T-helper 2 cell treated with Interferon-gamma antibody and Interleukin-4, amounts not matched to agents 5 μg/mL and 100 μg/mL, for 36 hours (primary cell): Measurements from ENCODE around the gene BMPER.

Experiments used
- DNase-seq: peaks from one replicate; pipeline ENCODE4 v3.0.0; 2021; ENCODE audit warnings: low spot score
- H3K27ac Mint-ChIP-seq: one replicate; pipeline ENCODE4 v1.8.0; 2021; ENCODE audit warnings: mild to moderate bottlenecking, mixed read lengths
- H3K27me3 Mint-ChIP-seq: one replicate; pipeline ENCODE4 v1.8.0; 2021; ENCODE audit warnings: low read depth, mixed read lengths
- H3K36me3 Mint-ChIP-seq: one replicate; pipeline ENCODE4 v1.8.0; 2021; ENCODE audit warnings: low read depth, mixed read lengths
- H3K4me1 Mint-ChIP-seq: one replicate; pipeline ENCODE4 v1.8.0; 2021; ENCODE audit warnings: low read depth, mixed read lengths
- H3K4me3 Mint-ChIP-seq: one replicate; pipeline ENCODE4 v1.8.0; 2022; ENCODE audit warnings: mild to moderate bottlenecking, moderate library complexity, mixed read lengths
- H3K9me3 Mint-ChIP-seq: one replicate; pipeline ENCODE4 v1.8.0; 2021; ENCODE audit warnings: mixed read lengths

Gene BMPER

DNA sequence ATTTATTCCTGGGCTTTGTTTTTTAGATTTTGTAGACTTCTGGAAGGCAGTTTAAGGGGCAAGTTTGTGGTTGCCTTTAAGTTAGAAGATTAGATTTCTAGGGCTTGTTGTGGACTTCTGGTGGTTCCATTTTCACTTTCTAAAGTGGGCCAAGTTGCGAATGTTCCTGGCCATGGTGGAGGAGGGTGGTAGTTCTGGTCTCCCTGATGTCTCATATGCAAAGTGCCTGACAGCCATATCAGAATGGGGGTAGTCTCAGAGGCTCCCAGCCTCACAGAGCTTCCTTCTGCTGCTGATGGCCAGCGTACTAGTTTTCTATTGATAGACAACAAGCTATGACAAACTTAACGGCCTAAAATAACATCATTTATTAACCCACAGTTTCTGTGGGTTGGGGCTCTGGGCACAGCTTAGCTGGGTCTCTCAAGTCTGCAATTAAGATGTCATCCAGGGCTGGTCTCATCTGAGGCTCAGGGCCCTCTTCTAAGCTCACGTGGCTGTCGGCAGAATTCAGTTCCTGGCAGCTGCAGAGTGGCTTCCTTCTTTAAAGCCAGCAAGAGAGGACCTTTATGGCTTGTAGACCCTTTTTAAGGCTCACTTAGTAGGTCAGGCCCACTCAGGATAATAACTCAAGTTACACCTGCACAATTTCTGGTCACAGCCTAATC, 44.8 kb downstream of the BMPER start:
- Mint-ChIP-seq H3K4me3 (no peak overlapping the region), H3K4me1 (no peaks in the 10 kb centered on the region), H3K9me3 (no peaks in the 10 kb centered on the region), H3K36me3 (no peaks in the 10 kb centered on the region), H3K27ac (no peak overlapping the region), H3K27me3 (no peaks in the 10 kb centered on the region)
- no peak for DNase-seq

DNA sequence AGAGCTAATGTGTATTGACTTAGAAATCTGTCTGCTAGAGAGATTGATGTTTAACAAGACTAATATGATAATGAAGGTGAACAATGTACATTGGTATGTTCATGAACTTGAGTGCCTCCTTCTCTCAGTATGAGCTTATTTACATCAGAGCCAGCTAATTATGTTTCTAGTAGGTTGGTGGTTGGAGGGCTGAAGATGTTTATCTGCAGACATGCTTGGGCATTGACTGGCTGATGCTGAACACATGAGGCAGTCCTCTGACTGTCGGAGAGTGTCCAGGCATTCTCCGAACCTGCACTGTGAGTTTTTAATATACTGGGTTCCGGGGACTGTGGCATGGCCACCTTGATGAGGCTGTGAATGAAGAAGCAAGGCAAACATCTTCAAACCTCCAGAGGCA, 47.5 kb downstream of the BMPER start:
- no peak for DNase-seq
- no peak overlapping the region for H3K4me3 Mint-ChIP-seq

DNA sequence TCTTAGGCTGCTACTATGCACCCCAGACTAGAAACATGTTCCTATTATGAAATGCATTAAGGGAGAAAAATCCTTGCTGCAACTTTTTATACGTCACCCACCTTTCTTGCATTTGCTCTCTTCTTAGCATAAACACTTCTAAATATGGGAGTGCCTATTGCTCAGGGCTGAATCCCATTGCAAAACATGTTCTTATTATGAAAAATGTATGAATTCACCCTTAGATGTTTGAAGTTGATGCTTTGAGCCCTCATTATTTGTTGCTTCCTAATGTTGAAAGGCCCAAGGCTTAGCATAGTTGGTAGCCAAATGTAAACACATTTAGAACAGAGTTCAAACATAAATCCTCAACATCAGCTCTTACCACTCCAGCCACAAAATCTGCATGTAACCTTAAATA, 52.8 kb downstream of the BMPER start:
- Mint-ChIP-seq H3K27ac (no peak overlapping the region), H3K4me1 (no peaks in the 10 kb centered on the region)

More for the DNA sequence above, 47.5 kb downstream of the BMPER start:
- H3K4me1 Mint-ChIP-seq = no peaks in the 10 kb centered on the region
- no peaks in the 10 kb centered on the region for H3K27me3 Mint-ChIP-seq
- H3K9me3 Mint-ChIP-seq = no peaks in the 10 kb centered on the region
- H3K36me3 Mint-ChIP-seq = no peaks in the 10 kb centered on the region
- no peak overlapping the region for H3K27ac Mint-ChIP-seq

DNA sequence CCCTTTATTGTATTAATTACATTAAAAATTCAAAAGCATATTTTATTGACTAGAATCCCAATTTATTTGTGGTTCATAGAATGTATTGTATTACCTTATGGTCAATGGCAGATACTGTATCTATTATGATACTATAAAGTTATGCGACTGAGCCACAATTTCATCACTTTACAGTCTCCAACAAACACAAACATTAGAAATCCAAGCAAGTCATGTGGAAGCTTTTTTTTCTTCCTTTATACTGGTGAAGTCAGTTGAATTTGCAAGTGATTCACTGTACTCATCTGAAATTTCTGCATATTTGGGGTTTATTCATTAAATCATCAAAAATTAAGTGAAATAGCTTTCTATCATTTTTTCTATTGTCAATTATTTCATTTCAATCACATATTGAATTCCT, 54.3 kb downstream of the BMPER start:
- Mint-ChIP-seq H3K9me3 (no peaks in the 10 kb centered on the region), H3K36me3 (no peaks in the 10 kb centered on the region), H3K4me1 (no peaks in the 10 kb centered on the region), H3K27ac (no peak overlapping the region), H3K27me3 (no peaks in the 10 kb centered on the region), H3K4me3 (no peak overlapping the region)
- no peak for DNase-seq

More for the DNA sequence above, 52.8 kb downstream of the BMPER start:
- Mint-ChIP-seq H3K4me3 (no peak overlapping the region), H3K36me3 (no peaks in the 10 kb centered on the region), H3K9me3 (no peaks in the 10 kb centered on the region), H3K27me3 (no peaks in the 10 kb centered on the region)
- DNase-seq = no peak

DNA sequence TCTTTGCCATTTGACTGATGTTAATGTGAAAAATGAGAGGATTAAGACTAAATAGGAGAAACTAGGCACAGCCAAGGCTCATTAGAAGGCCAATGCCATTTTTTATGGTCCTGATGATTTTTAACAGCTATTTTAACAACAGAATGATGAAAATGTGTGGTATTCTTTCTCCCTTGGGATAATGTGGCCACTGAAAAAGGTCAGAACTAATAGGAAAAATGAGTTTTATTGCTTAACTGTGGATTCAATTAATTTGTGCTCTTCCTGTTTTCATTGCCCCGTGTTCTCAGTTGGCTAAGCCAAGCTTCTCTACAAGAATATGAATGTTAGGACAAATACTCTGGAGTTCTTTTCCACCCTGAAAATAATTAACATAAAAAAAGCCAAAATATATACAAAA, 56.6 kb downstream of the BMPER start:
- Mint-ChIP-seq H3K36me3 (no peaks in the 10 kb centered on the region), H3K4me3 (no peak overlapping the region), H3K4me1 (no peaks in the 10 kb centered on the region), H3K9me3 (no peaks in the 10 kb centered on the region), H3K27me3 (no peaks in the 10 kb centered on the region), H3K27ac (no peak overlapping the region)
- DNase-seq = no peak

DNA sequence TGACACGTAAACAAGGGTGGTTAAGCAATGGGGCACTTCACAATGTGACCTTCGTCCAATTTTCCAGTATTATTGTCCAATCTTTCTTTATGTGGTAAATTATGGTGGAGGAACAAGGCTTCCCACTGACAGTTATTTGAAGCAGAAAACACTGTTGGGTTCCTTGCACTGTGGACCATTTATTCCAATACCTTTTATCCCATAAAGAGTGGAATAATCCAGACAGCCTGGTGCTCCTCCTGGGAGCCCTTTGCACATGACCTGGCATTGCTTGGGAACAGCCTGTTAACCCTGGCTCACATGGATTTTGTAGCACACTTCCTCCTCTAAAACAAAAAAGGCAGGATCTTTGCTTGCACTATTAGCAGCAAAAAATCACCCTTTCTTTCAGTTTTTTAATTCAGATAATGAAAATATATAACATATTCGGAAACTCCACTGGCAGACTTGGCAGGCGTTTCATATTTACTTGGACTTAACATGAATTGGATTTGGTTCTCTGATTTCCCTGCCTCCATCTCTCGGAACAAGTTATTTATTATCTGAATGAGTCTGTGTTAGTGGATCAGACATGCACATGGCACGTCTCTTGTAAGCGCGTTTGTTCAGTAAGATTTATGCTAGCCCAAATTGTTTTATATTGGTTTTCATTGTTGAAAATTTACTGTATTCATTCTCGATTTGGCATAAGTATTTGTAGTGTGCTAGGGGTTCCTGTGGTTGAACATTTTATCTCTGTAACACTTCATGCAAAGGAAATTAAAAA, 59.3 kb downstream of the BMPER start:
- H3K27me3 Mint-ChIP-seq = no peaks in the 10 kb centered on the region
- no peak overlapping the region for H3K4me3 Mint-ChIP-seq
- no peaks in the 10 kb centered on the region for H3K4me1 Mint-ChIP-seq
- H3K9me3 Mint-ChIP-seq = no peaks in the 10 kb centered on the region
- no peak for DNase-seq
- H3K27ac Mint-ChIP-seq = no peak overlapping the region
- H3K36me3 Mint-ChIP-seq = no peaks in the 10 kb centered on the region

DNA sequence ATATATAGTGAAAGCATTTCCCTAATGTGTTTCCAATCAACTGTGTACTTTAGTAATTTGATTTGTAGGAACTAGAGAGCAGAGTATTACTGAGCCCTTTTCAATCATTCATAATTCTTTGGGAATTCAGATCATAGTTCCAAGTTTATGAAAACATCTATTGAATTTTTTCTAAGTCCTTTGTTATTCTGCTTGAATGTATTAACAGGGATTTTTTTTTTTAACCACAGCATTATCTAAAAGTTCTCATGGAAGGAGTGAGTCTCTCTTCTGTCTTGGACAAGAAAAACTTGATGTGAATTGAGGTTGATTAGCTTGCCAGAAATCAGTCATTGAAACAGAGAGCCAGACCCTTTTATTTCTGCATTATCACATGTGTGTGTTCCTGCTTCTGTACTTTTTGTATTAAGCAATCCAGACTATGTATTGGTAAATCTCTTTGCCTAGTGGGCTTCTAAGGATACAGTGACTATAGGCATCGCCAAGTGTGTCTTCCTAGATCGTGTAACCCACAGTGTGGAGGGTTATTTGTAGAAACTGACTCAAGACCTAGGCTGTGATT, 59.9 kb downstream of the BMPER start:
- no peaks in the 10 kb centered on the region for H3K9me3 Mint-ChIP-seq
- no peak overlapping the region for H3K27ac Mint-ChIP-seq
- DNase-seq = no peak
- H3K27me3 Mint-ChIP-seq = no peaks in the 10 kb centered on the region
- H3K4me3 Mint-ChIP-seq = no peak overlapping the region
- H3K4me1 Mint-ChIP-seq = no peaks in the 10 kb centered on the region
- no peaks in the 10 kb centered on the region for H3K36me3 Mint-ChIP-seq

DNA sequence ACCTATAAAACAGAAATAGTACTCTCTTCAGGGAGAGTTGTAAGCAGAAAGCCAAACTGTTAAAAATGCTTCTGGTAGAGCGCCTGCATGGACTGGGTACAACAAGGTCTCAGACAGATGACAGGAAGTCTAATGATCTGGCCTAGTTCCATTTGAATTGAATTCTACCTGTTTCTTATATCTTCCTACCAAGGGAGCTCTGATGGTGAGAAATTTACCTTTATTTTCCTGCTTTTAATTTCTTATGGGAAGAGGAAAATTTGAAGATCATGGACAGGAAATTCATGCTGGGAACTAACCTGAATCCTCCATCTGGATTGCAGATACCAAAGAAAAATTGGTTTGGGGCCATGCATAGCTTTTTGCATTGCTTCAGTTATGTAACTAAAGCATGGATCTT, 63.3 kb downstream of the BMPER start:
- no peak for DNase-seq
- Mint-ChIP-seq H3K4me1 (no peaks in the 10 kb centered on the region), H3K27me3 (no peaks in the 10 kb centered on the region), H3K9me3 (no peaks in the 10 kb centered on the region), H3K36me3 (no peaks in the 10 kb centered on the region), H3K4me3 (no peak overlapping the region), H3K27ac (no peak overlapping the region)

DNA sequence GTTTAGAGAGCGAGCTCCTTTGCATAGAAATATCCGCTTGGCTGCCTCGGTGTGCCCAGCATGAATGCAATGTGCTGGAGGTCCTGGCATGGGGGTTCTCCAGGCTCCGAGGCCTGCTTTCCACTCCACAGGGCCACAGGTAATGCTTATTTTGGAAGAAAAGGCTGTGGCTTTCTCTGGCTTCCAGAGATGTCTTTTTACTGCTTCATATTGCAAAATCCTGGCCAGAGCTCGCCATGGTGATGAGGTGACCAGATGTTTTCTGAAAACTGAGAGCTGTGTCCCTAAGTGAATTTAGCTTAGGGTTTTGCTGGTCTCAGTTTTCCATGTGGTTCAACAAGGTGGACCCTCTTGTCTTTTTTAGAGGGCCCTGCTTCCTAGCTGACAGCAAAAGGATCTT, 65.2 kb downstream of the BMPER start:
- Mint-ChIP-seq H3K27ac (no peak overlapping the region), H3K4me3 (no peak overlapping the region), H3K4me1 (no peaks in the 10 kb centered on the region), H3K9me3 (no peaks in the 10 kb centered on the region), H3K27me3 (no peaks in the 10 kb centered on the region), H3K36me3 (no peaks in the 10 kb centered on the region)
- no peak for DNase-seq

DNA sequence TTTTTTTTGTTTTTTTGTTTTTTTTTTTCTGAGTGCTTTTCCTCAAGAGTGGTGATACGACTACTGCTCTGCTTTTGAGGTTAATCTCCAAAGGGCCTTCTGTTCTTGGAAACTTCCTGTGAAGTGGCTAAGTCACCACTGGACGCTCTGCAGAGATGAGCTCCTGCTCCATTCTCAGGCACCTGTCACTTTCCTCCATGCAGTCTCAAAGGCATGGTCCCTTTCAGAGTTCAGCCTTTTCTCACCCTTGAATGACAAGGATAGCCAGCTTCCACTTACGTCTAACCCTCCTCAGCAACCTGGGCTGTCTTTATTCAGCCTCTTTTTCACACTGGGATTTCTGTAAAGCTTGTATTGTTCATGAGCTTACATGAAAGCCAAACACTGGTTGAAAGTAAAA, 65.8 kb downstream of the BMPER start:
- H3K4me3 Mint-ChIP-seq = no peak overlapping the region
- H3K4me1 Mint-ChIP-seq = no peaks in the 10 kb centered on the region
- H3K9me3 Mint-ChIP-seq = no peaks in the 10 kb centered on the region
- H3K27ac Mint-ChIP-seq = no peak overlapping the region
- H3K36me3 Mint-ChIP-seq = no peaks in the 10 kb centered on the region
- DNase-seq = no peak
- H3K27me3 Mint-ChIP-seq = no peaks in the 10 kb centered on the region

DNA sequence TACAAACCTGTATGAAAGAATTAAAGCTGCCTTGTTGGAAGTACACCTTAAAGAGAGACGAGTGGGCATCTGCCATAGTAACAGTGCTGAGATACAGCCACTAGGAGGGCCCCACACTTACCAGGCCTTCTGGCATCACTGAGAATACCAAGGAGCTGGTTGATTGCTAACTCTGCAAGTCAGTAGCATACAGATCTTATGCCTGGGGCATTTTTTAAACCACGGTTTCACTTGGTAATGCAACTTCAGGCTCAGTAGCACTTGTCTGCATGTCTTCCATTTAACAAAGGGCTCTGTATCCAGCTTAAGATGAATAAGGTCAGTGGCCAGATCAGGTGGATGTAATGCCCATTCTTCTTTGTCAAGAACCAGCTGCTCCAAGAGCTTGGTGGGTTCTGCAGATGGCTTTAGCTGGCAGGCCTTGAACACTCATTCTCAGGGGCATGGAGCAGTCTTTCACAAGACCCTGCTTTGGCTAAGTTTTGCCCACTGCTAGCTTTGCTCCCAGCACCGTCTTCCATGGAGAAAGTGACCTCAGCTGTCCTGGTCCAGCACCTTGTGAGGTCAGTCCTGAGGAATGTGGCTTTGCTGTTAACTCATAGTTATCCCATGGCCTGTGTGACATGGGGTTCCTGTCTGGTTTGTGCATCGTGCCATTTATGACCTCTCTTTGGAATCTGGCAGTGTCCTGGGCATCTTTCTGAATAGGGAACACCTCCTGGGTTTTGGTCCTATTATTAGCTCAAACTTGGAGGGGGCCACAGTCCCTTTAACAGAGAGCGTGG, 68.1 kb downstream of the BMPER start:
- H3K4me3 Mint-ChIP-seq = no peak overlapping the region
- no peak for DNase-seq
- no peaks in the 10 kb centered on the region for H3K36me3 Mint-ChIP-seq
- no peak overlapping the region for H3K27ac Mint-ChIP-seq
- H3K4me1 Mint-ChIP-seq = no peaks in the 10 kb centered on the region
- no peaks in the 10 kb centered on the region for H3K9me3 Mint-ChIP-seq
- H3K27me3 Mint-ChIP-seq = no peaks in the 10 kb centered on the region

DNA sequence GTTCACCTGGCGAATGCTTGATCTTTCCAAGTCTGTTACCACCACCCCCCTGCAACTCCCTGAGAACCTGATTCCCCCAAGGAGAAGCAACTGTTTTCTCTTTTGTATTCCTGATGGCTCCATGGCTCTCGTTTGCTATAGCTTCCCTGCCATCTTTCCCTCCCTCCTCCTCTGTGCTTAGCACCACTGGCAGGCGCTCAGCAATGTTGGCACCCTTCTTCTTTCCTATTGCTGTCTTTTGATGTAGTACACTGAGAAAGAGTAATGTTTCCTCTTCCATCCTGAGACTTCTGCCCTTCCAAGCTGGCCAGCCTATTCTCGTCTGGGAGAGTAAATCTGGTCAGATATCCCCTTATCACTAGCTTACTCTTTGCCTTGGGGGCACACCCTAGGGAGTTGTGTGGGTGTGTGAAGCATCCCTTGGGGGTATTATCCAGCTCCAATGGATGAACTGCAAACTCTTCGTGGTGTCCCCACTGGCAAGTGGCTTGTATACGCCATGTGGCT, 74.0 kb downstream of the BMPER start:
- H3K27me3 Mint-ChIP-seq = no peaks in the 10 kb centered on the region
- H3K36me3 Mint-ChIP-seq = no peaks in the 10 kb centered on the region
- no peak for DNase-seq
- no peak overlapping the region for H3K4me3 Mint-ChIP-seq
- no peak overlapping the region for H3K27ac Mint-ChIP-seq
- H3K4me1 Mint-ChIP-seq = no peaks in the 10 kb centered on the region
- no peaks in the 10 kb centered on the region for H3K9me3 Mint-ChIP-seq

DNA sequence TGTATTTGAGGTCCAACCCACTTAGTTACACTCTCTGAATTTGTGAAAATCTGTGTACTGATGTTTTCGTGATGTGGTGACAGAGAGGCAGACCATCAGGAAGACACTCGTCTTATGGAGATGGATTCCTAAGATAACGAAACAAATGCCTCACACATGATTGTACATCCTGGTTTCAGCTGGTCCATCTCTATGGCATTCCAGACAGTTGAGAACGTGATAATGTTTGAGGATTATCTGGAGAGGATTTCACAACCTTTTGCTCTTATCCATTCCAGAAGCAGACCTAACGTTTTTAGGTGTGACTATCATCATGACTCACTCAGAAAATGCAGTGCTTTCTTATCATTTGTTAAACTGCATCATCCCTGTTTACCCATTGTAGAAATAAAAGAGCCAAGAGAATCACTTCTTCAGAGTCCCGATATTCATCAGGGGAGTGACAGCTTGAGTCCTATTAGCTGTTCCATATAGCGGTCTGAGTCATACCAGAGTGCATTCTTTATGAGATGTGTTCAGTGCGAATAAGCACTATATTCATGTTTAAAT, 74.5 kb downstream of the BMPER start:
- Mint-ChIP-seq H3K27ac (no peak overlapping the region), H3K4me1 (no peaks in the 10 kb centered on the region), H3K27me3 (no peaks in the 10 kb centered on the region), H3K4me3 (no peak overlapping the region), H3K9me3 (no peaks in the 10 kb centered on the region), H3K36me3 (no peaks in the 10 kb centered on the region)
- DNase-seq = no peak

DNA sequence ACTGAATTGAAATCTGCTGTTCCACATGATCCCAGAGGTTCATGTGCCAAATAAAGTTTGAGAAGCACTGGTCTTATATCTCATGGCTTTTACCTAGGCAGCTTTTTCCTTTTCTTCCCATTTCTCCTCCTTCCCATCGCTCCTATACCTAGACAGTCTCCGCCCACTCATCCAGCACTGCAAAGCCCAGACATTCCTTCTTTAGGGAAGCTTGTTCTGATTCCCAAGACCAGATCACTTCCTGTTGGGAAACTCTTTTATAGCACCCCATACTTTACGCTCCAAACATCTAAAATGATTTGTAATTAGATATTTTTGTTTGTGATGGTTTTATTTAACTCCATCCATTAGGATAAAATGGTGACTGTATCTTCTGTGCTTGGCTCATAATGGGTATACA, 75.9 kb downstream of the BMPER start:
- Mint-ChIP-seq H3K4me1 (no peaks in the 10 kb centered on the region), H3K27me3 (no peaks in the 10 kb centered on the region), H3K36me3 (no peaks in the 10 kb centered on the region), H3K9me3 (no peaks in the 10 kb centered on the region), H3K27ac (no peak overlapping the region), H3K4me3 (no peak overlapping the region)
- DNase-seq = no peak
